COLO668 (cell line): ENCODE results near the gene CBS.
"Not testable (repeated sequence)": the region's sequence is repeated elsewhere in the genome, so short reads cannot be mapped to it uniquely, and the experiment has no call there.

Source experiments
- DNase-seq: peaks from one replicate; lab custom pipeline; 2025; ENCODE audit not compliant: unreplicated experiment; lab: John Stamatoyannopoulos, UW

CBS gene

DNA sequence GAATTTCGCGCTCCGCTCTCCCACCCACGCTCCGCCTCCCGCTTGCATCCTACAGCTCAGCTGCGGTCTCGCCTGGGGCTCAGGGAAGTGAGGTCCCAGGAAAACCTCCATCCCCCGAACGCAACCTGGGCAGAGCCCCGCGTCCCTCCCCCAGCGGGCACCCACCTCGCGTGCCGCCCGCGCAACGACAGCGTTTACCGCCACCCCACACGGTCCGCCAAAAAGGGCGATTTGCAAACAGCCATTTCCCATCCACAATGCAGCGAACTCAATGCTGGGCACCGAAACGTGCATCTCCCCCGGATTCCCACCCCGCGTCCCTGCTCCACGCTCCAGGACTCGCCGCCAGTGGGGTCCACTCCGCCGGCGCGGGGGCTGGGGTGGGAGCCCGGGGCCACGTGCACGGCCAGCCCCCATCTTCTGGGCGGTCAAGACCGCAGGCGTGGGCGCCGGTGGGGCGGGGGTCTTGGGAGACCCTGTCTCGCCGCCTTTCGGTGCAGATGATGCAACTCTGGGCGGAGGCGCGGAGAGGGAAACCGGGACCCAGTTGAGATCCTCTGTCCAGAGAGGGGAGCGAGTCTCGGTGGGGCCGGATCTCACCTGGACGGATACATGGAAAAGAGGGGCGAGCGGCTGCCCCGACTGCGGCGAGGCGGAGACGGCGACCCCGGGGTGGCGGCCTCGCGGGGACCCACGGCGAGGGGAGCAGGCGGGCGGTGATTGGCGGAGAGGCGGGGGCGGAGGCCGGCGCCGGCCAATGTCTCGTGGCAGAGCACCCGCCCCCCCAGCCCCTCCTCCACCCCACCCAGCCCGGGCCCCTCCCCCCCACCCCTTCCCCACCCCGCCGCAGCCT is at the start of gene CBS:
CBS (minus strand) TSS at position 666 of the 853 bp plus-strand sequence. CDS start 3,642 bp downstream, outside the sequence.
- DNase-seq = not testable (repeated sequence)

DNA sequence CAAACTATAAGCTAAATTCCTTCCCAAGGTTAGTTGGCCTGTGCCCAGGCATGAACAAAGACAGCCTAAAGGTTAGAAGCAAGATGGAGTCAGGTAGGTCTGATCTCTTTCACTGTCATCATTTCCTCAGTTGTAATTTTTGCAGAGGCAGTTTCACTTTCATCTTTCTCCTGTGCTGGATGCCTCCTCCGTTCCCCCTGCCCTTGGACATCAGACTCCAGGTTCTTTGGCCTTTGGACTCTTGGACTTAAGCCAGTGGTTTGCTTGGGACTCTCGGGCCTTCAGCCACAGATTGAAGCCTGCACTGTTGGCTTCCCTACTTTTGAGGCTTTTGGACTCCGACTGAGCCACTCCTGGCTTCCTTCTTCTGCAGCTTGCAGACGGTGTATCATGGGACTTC is 40.3 kb upstream of the CBS start:
- DNase-seq = not testable (repeated sequence)

DNA sequence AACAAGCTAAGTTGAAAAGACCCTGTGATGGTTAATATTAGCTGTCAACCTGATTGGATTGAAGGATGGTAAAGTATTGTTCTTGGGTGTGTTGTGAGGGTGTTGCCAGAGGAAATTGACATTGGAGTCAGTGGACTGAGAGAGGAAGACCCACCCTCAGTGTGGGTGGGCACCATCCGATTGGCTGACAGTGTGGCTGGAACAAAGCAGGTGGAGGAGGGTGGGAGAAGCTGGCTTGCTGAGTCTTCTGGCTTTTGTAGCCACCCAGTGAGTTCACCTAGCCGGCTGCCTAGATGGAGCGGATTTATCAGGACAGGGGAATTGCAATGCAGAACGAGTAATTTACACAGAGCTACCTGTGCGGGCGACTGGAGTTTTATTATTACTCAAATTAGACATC is 38.8 kb upstream of the CBS start:
- DNase-seq = not testable (repeated sequence)

DNA sequence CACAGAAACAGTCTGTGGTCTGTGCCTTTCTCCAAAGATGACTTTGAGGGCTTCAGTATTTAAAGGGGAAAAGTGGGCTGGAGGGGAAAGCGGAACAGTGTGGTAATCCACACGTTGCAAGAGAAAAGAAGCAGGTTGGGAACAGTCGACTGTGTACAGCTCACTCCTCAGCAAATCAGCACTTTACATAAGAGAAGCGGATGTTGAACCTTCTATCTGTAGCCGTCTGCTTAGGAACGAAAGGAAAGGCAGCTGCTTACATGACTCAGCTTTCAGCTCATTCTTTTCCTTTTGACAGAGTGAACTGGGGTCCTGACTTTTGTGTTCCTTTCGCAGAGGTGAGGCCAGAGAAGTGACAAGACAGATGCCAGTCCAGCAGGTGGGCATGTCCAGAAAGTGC is 33.4 kb upstream of the CBS start:
- DNase-seq = not testable (repeated sequence)

DNA sequence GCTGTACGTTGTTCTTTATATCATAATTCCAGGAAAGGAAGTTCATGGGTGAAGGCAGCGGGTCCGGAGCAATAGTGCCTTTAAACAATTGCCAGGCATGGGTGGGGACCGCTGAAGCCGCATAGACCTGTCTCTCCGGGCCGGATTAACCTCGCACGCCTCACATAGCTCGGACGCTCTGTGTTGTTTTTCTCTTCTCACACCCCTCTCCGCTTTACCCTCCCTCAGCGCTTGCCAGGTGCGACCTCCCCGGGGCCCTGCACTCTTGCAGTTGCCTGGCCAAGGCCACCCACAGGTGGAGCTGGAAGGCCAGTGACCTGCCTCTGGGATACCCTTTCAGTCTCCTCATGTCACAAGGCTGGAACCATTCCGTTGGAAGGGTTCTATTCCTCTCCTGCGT is 32.5 kb upstream of the CBS start:
- not testable (repeated sequence) for DNase-seq

DNA sequence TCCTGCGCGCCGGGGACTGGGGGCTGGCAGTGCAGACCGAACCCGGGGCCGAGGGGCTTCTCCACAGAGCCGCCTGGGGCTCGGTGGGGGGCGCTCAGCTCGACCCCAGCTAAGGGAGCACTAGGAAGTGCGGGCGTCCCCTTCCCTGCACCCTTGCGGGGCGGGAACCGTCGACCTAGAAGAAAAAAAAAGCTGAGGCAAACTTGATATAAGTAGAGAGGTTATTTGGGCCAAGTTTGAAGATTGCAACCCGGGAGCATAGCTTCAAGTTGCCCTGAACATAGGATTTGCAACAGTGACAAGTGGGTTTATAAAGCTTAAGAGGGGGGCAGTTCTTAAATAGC is 32.1 kb upstream of the CBS start:
- DNase-seq = not testable (repeated sequence)

DNA sequence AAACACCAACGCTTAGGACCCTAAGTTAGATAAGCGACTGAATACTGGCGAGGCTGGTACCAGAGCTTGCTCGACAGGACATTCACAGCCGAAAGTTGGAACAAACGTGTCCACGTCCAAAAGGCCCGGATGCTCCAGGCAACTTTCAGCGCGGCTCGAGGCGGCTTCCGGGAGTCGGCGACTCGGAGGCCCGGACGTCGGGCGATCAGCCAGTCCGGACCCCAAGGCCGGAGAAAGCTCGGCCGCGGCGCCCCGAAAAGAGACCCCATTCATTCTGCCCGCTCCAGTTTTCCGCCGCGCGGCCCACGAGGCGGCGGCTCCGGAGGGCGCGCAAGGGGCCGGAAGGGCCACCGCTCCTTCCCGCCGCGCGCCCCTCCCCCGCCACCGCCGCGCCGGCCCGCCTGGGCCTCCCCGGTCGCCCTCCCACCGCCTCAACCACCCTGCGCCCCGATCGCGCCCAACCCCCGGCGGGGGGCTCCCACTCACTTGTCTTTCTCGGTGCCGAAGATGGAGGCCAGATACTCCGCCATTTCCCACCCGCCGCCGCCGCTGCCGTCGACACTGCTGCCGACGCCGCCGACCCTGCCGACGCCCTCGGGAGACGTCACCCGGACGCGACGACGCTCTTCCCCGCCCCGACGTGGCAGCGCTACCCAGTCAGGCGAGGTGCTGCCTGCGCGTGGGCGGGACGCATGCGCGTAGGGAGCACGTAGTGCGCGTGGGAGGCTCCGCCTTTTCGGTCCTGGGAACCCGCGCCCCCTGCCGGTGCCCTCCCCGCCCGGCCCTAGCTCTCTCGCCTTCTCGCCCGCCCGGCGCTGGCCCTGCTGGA is 31.5 kb upstream of the CBS start, which contains the start of gene U2AF1:
U2AF1 (minus strand) TSS at position 606 of the 829 bp plus-strand sequence; CDS start at position 530, 76 bp downstream.
- not testable (repeated sequence) for DNase-seq

DNA sequence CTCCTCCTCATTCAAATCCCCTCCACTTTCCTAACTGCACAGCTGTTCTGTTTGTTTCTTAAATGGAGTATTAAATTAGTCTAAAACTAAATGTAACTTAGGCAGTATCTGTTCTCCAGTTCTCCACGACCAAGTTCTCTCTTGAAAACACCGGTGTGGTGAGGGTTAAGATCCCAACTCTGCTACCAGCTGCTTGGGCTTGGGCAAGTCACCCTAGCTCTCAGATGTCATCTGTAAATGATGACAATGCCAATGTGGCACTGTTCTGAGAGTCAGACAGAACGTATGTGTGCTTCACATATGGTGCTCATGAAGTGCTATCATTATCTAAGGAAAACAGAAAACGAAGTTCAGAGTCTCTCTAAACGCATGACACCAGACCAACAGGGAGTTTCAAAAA is 29.0 kb upstream of the CBS start:
- DNase-seq = not testable (repeated sequence)

DNA sequence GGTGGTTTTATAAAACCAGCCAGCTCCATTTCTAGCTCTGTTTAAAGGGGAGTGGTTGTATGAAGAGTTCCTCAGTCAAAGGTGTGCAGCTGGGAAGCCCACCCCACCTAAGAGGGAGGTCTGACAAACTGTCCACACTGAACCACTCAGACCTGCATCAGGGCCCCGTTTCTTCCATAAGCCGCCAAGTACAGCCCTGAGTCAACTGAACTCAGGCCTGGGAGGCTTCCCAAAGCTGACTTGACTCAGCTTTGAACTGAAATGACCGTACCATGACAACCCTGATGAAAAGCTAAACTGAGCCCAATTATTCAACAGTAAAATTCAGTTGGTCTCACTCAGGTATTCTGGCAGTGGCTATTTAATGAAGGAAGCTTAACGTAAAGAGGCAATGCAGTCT is 26.6 kb upstream of the CBS start:
- not testable (repeated sequence) for DNase-seq

DNA sequence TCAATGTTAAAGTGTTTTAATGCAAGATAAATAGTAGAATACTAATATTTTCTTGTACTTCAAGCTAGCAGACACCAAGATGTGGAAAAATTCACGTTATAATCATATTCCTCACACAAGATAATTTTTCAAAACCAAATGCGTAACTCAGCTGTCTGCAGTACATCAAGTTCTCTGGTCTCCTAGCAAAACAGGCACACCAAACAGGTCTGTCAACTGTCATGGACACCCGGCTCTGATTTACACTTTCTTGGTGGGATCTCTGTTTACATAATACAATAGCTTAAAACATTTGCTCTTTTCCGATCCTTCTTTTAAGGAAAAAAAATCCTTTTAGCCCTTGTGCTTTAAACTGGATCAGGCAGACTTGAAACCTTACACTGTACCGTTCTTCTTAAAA is 26.0 kb upstream of the CBS start:
- not testable (repeated sequence) for DNase-seq

DNA sequence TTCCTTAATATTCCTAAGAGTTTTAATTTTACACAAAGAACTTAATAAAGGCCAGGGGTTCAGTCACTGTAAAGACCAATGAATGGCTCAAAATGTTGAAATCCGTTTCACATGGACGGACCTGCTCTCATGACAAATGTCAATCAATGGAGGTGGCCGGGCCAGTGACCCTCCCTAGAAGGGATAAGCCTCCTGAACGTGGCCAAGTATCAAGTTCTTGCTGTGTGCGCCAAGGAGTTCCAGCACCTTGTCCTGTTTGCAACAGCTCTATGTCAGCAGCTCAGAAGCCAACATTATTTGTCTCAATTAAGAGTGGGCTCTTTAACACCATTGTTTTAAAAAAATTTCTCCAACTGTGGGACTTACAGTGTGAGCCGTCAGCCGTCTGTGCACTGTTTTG is 25.4 kb upstream of the CBS start:
- DNase-seq = not testable (repeated sequence)

DNA sequence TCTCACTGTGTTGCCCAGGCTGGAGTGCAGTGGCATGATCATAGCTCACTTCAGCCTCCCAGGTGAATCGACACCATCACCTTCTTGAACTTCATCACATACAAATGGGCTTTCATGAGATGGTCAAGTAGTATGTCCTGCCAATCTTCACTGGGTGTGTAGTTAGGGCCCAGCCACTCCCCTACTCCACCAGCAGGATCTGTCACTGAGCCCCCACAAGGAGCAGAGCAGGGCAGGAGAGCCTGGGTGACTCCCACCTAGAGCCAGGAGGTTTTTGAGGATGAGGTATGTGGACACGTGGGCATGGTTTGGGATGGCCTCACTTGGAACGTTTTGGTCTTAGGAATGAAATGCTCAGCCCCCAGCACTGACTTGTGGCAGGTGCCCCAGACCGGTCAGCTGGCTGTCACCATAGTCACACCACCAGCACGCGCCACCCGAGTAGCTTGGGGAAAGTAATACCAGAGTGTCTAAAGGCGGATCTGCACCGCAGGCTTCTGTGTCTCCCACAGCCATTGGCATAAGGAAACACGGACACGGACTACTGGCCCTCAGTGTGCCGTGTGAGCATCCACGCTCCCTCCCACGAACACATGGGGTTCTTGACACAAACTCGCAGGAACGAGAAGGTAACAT is 16.5 kb upstream of the CBS start:
- not testable (repeated sequence) for DNase-seq

DNA sequence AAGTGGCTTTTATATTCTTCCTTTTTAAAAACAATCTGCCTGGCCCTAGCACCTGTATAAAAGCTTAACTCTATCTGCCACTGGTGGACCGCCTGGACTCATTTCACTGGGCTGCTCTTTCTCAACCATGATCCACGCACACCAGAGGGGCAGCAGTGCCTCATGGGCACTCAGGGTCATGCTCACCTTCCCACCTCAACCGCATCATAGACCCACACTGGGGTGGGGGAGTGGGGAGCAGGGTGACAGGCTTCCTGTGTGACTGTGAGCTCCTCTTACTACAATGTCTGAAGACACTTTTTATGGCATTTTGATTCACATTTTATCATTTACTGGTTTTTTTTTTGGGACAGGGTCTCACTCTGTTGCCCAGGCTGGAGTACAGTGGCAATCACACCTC is 15.3 kb upstream of the CBS start:
- DNase-seq = not testable (repeated sequence)

DNA sequence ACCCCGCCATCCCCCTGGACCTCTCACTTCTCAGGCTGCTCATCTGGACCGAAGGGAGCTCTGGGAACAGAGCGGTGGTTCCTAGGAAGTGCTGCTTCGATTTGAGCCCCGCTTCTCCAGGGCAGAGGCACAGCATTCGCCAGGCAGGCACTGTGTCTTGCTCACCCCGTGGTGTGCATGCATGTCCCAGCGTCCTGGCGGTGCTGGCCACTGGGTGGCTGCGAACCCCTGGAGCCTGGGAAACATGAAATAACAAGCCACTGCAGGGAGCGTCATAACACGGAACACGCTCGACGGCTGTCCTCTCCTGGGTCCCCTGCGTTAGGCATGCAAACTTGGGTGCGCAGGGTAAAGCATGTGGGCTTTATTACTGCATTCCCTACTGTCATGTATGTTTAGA is 13.8 kb upstream of the CBS start:
- DNase-seq = not testable (repeated sequence)

DNA sequence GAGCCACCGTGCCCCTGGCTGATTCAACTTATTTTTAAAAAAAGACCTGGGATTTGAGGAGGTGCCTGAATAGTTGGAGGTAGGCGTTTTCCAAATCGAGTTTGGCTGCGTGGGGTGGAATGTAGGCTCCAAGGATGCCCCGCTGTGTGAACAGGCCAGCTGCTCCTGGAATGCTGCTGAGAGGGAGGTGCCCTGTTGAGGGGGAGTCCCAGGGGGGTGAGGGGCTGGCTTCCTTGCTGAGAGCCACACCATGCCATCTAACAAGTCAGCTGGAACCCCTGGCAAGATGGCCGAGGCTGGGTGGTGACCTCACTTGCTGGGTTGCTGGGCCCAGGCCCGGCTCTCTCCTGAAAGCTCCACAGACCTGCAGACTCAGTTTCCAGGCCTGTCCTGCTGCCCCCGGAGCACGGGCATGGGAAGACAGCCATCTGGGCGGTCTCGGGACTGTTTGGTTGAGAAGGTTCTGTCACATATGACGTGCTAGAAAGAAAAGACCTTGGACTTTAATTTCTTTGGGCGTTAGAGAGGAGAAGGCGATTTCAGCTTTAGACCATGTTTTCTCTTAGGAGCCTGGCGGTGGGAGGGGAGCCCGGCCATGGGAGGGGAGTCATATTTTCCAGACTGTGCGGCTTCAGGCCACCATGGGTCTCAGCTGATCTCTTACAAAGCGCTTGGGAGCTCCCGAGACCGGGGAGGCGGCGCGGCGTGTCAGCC is 7.1 kb upstream of the CBS start:
- DNase-seq = not testable (repeated sequence)

DNA sequence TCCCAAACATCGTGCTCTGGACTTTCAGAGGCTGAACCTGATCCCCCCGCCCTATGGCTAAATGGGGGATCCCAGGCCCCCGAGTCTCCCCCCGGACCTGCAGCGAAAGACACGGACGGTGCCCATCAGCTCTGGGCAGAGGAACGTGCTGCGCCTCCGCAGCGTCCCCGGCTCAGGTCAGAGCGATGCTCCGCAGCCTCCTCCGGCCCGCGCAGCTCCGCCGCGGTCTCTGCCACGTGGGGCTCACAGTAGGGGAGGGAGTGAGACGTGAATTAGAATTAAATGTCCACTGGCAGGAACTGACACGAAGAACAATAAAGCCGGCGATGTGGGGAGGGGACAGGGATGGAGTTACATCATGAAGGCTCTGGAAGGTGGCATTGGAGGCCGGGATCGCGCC is 1.0 kb upstream of the CBS start:
- not testable (repeated sequence) for DNase-seq

DNA sequence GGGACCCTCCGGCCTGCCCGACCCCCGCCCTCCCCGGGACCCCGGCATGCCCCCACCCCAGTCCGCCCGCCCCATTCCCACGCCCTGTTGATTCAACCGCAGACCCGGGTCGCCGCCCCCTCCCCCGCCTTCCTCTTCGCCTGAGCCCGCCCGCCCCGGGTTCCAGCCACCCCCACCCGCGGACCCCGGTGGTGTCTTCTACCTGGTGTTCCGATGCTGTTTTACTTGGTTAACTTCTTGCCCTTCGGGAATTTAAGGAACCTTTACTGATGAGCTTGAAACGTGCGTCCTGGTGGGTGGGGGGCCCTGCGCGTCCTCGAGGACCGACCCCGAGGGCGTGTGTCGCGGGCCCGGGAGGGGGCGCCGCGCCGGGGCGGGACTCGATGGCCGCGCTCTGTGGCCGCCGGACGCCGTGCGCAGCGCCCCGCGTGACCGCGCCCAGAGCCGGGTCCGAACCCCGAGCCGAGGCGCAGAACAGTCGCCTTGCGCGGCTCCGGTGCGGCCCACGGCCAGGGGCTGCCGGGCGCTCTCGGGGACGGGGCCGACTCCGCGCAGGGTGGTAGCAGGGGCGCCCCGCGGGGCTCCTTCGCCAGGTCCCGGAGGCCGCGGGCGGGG is 495 bp upstream of the CBS start:
- DNase-seq = not testable (repeated sequence)

DNA sequence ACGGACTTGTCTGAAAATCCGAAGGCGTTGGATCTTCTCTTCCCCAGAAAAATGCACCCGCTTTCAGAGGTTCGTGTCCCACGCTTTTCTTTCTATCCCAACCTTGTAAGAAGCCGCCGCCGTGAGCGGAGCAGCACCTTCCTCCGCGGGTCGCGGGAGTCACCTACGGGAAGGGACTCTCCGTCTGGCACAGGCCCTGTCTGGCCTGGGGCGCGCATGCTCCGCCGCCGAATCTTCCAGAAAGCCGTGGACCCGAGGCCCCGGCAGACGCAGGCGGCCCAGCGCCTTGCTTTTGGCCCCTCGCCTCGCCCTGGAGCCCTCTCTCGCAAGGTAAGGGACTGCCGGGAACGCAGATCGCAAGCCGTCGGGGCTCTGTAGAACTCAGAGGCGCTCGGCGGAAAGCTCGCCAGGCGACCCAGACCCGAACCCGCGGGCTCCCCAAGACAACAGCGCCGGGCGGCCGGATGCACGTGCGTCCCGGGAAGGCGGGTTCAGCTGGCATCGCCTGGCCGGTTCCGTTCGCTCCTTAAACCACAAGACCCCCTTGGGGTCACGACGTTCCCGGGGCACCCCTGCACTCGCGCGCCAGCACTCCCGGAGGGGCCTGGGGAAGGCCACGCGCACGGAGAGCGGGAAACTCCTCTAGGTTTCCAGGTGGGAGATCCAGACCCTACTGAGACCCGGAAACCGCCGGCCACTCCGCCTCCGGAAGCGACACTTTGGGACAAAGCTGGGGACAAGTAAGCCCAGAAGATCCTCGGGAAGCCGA is 1.1 kb downstream of the CBS start:
- not testable (repeated sequence) for DNase-seq

DNA sequence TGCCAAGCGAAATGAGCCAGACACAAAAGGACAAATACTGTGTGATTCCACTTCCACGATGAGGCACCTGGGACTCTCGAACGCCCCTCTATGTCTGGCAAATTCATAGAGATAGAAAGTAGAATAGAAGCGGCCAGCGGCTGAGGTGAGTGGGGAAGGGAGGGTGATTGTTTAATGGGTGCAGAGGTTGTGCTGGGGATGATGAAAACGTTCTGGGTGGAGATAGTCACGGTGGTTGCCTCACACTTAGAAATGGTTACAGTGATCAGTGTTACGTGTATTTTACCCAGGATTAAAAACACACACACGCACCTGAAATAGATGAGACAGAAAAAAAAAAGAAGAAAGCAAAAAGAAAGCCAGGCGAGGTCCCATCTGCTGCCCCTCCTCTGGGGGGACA is 2.9 kb downstream of the CBS start:
- DNase-seq = not testable (repeated sequence)

DNA sequence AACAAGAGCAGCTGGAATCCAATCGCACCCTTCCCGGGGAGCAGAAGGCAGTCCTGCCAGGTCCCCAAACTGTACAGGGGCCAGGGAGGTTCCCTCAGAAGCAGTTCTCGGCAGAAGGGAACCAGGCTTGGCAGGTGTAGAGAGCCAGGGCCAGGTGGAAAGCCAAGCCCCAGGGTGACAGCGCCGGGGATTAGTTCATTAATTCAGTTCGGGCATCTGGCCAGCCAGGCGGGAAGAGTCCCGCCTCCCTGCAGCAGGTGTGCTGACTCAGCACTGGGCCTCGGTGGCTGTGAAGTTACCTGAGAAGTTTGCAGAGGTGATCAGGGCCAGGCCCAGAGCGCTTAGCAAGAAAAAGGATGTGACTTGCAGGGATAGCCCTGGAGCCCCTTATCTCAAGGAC is 6.0 kb downstream of the CBS start:
- not testable (repeated sequence) for DNase-seq
